Activated T-helper 1 cell treated with anti-CD3 and anti-CD28 coated beads, Interleukin-12 subunit alpha, Interleukin-12 subunit beta, Interleukin-2, Interleukin-4 antibody, amounts not matched to agents 30 ng/mL and 10 ng/mL and 1 ng/mL, durations not matched to agents 14 hours and 24 hours and 36 hours (primary cell): ENCODE results near the gene FGGY. TPM values are rescaled to one million over a fixed set of nuclear protein-coding genes. Genes with fewer than 3 reads are reported as not detected.
"Not testable (repeated sequence)": the region's sequence is repeated elsewhere in the genome, so short reads cannot be mapped to it uniquely, and the experiment has no call there.

Source experiments
- DNase-seq: peaks from one replicate; pipeline ENCODE4 v3.0.0; 2021; ENCODE audit warnings: low spot score
- H3K27ac Mint-ChIP-seq: one replicate; pipeline ENCODE4 v1.8.0; 2021; ENCODE audit warnings: mild to moderate bottlenecking, mixed read lengths
- H3K27me3 Mint-ChIP-seq: one replicate; pipeline ENCODE4 v1.8.0; 2022; ENCODE audit warnings: mild to moderate bottlenecking, moderate library complexity, mixed read lengths; ENCODE audit not compliant: insufficient read depth
- H3K36me3 Mint-ChIP-seq: one replicate; pipeline ENCODE4 v1.8.0; 2021; ENCODE audit warnings: low read depth, mixed read lengths
- H3K4me1 Mint-ChIP-seq: one replicate; pipeline ENCODE4 v1.8.0; 2021; ENCODE audit warnings: low read depth, mixed read lengths
- H3K4me3 Mint-ChIP-seq: one replicate; pipeline ENCODE4 v1.8.0; 2021; ENCODE audit warnings: mild to moderate bottlenecking, moderate library complexity, mixed read lengths
- H3K9me3 Mint-ChIP-seq: one replicate; pipeline ENCODE4 v1.8.0; 2021; ENCODE audit warnings: mixed read lengths
- intact Hi-C: fragments of 100-400 bp; cut with micrococcal nuclease; formaldehyde crosslinking; loops from one replicate; pipeline ENCODE4 v1.15.1; 2024
- total RNA-seq: library from RNA; stranded (reverse); gene quantifications from 2 replicates; pipeline ENCODE4 v1.2.3, GENCODE V29; 2022

Gene FGGY
- total RNA-seq = 7.1 and 8.2 TPM in 2 replicates

GRCh38 chr1:59296358-59297256, at the start of gene FGGY:
Gene FGGY, plus strand, starts transcription at chr1:59297094. Its CDS starts 24,456 bp downstream, at chr1:59321550.
- DNase-seq = peak; percentile 86
- Mint-ChIP-seq H3K9me3 (no peaks in the 10 kb centered on the region), H3K4me3 (peak within 1 kb of the TSS; percentile 91), H3K4me1 (peaks cover 48% of the 10 kb centered on the region), H3K27ac (peak within 1 kb of the TSS; percentile 91), H3K36me3 (peaks cover 8% of the 10 kb centered on the region), H3K27me3 (no peaks in the 10 kb centered on the region)
- intact Hi-C loops = loop anchor here (1.0 to 5.0 kb wide), 13 partner anchors 37 to 749 kb away; partner anchors contain the start of gene OMA1

- H3K27me3 Mint-ChIP-seq = peaks cover 7% of the 10 kb centered on the region
- no peak for DNase-seq
- no peak overlapping the region for H3K4me3 Mint-ChIP-seq
- H3K36me3 Mint-ChIP-seq = peaks cover 2% of the 10 kb centered on the region
- intact Hi-C loops = no loop called here
- H3K4me1 Mint-ChIP-seq = no peaks in the 10 kb centered on the region
- H3K27ac Mint-ChIP-seq = no peak overlapping the region
- peaks cover 12% of the 10 kb centered on the region for H3K9me3 Mint-ChIP-seq
These were observed 48.1 kb upstream of the FGGY start for GRCh38 chr1:59248758-59249157.

- H3K27me3 Mint-ChIP-seq = peaks cover 7% of the 10 kb centered on the region
- intact Hi-C loops = no loop called here
- H3K4me1 Mint-ChIP-seq = no peaks in the 10 kb centered on the region
- DNase-seq = no peak
- H3K9me3 Mint-ChIP-seq = peaks cover 8% of the 10 kb centered on the region
- peaks cover 2% of the 10 kb centered on the region for H3K36me3 Mint-ChIP-seq
- no peak overlapping the region for H3K27ac Mint-ChIP-seq
- H3K4me3 Mint-ChIP-seq = no peak overlapping the region
These were observed 47.3 kb upstream of the FGGY start for GRCh38 chr1:59249396-59250137.

- H3K4me1 Mint-ChIP-seq = not testable (repeated sequence)
These were observed 45.8 kb upstream of the FGGY start for GRCh38 chr1:59251061-59251460.

GRCh38 chr1:59256429-59256828, 40.5 kb upstream of the FGGY start:
- H3K36me3 Mint-ChIP-seq, DNase-seq, H3K9me3 Mint-ChIP-seq, H3K27ac Mint-ChIP-seq, H3K4me3 Mint-ChIP-seq, intact Hi-C loops, H3K4me1 Mint-ChIP-seq: not testable (repeated sequence)
- peaks cover 16% of the 10 kb centered on the region for H3K27me3 Mint-ChIP-seq

More at GRCh38 chr1:59251061-59251460, 45.8 kb upstream of the FGGY start:
- H3K9me3 Mint-ChIP-seq, H3K27ac Mint-ChIP-seq, H3K36me3 Mint-ChIP-seq, H3K4me3 Mint-ChIP-seq, intact Hi-C loops, DNase-seq: not testable (repeated sequence)
- peaks cover 10% of the 10 kb centered on the region for H3K27me3 Mint-ChIP-seq

GRCh38 chr1:59258412-59259032, 38.4 kb upstream of the FGGY start:
- Mint-ChIP-seq H3K27ac (no peak overlapping the region), H3K4me3 (no peak overlapping the region), H3K36me3 (no peaks in the 10 kb centered on the region), H3K9me3 (peaks cover 5% of the 10 kb centered on the region), H3K4me1 (no peaks in the 10 kb centered on the region), H3K27me3 (peaks cover 13% of the 10 kb centered on the region)
- intact Hi-C loops = no loop called here
- DNase-seq = no peak

GRCh38 chr1:59261537-59261936, 35.4 kb upstream of the FGGY start:
- intact Hi-C loops = no loop called here
- H3K4me3 Mint-ChIP-seq = no peak overlapping the region
- H3K9me3 Mint-ChIP-seq = peaks cover 5% of the 10 kb centered on the region
- H3K27ac Mint-ChIP-seq = no peak overlapping the region
- no peaks in the 10 kb centered on the region for H3K4me1 Mint-ChIP-seq
- no peaks in the 10 kb centered on the region for H3K36me3 Mint-ChIP-seq
- peaks cover 9% of the 10 kb centered on the region for H3K27me3 Mint-ChIP-seq
- DNase-seq = no peak

- no peak for DNase-seq
- intact Hi-C loops = no loop called here
- no peaks in the 10 kb centered on the region for H3K36me3 Mint-ChIP-seq
- H3K9me3 Mint-ChIP-seq = no peaks in the 10 kb centered on the region
- no peaks in the 10 kb centered on the region for H3K4me1 Mint-ChIP-seq
- no peak overlapping the region for H3K27ac Mint-ChIP-seq
- peaks cover 5% of the 10 kb centered on the region for H3K27me3 Mint-ChIP-seq
- H3K4me3 Mint-ChIP-seq = no peak overlapping the region
These were observed 34.3 kb upstream of the FGGY start for GRCh38 chr1:59262631-59263030.

GRCh38 chr1:59263111-59263510, 33.8 kb upstream of the FGGY start:
- intact Hi-C loops = no loop called here
- no peak for DNase-seq
- peaks cover 5% of the 10 kb centered on the region for H3K27me3 Mint-ChIP-seq
- H3K9me3 Mint-ChIP-seq = no peaks in the 10 kb centered on the region
- no peaks in the 10 kb centered on the region for H3K4me1 Mint-ChIP-seq
- no peak overlapping the region for H3K4me3 Mint-ChIP-seq
- H3K27ac Mint-ChIP-seq = no peak overlapping the region
- H3K36me3 Mint-ChIP-seq = peaks cover 2% of the 10 kb centered on the region

GRCh38 chr1:59265622-59266021, 31.3 kb upstream of the FGGY start:
- Mint-ChIP-seq H3K4me3 (no peak overlapping the region), H3K4me1 (no peaks in the 10 kb centered on the region), H3K27me3 (peaks cover 14% of the 10 kb centered on the region), H3K27ac (no peak overlapping the region), H3K9me3 (peaks cover 11% of the 10 kb centered on the region), H3K36me3 (peaks cover 8% of the 10 kb centered on the region)
- intact Hi-C loops = no loop called here
- no peak for DNase-seq

- Mint-ChIP-seq H3K36me3 (peaks cover 8% of the 10 kb centered on the region), H3K4me1 (no peaks in the 10 kb centered on the region), H3K4me3 (no peak overlapping the region), H3K9me3 (peaks cover 11% of the 10 kb centered on the region), H3K27ac (no peak overlapping the region), H3K27me3 (peaks cover 12% of the 10 kb centered on the region)
- intact Hi-C loops = no loop called here
- no peak for DNase-seq
These were observed 30.5 kb upstream of the FGGY start for GRCh38 chr1:59266180-59266926.

- intact Hi-C loops = no loop called here
- Mint-ChIP-seq H3K36me3 (peaks cover 8% of the 10 kb centered on the region), H3K9me3 (peaks cover 11% of the 10 kb centered on the region), H3K4me1 (peaks cover 4% of the 10 kb centered on the region), H3K27ac (no peak overlapping the region), H3K4me3 (no peak overlapping the region), H3K27me3 (peaks cover 12% of the 10 kb centered on the region)
- DNase-seq = no peak
These were observed 30.0 kb upstream of the FGGY start for GRCh38 chr1:59266927-59267293.
